GM12878 (cell line): ENCODE results near the gene RHOF. TPM values are rescaled to one million over a fixed set of nuclear protein-coding genes. Genes with fewer than 3 reads are reported as not detected.

Source experiments
- BACH1 ChIP-seq: fragments of 450-650 bp; IDR thresholded peaks from 2 replicates; pipeline ENCODE4 v1.6.1; 2017; ENCODE audit warnings: mild to moderate bottlenecking, borderline replicate concordance
- CBX3 ChIP-seq: fragments of 200-600 bp; sonication (generic); IDR thresholded peaks from 2 replicates; pipeline ENCODE4 v1.6.1; 2016; ENCODE audit warnings: low read depth, borderline replicate concordance
- FOS ChIP-seq: IDR thresholded peaks from 3 replicates; pipeline ENCODE4 v1.6.1; 2011; ENCODE audit warnings: borderline replicate concordance; ENCODE audit not compliant: insufficient read length; ENCODE audit errors: extremely low read depth
- HDAC2 ChIP-seq: fragments of 200-600 bp; sonication (generic); IDR thresholded peaks from 2 replicates; pipeline ENCODE4 v1.6.1; 2017
- NFIC ChIP-seq: IDR thresholded peaks from 2 replicates; pipeline ENCODE4 v1.6.1; 2012; ENCODE audit warnings: low read depth, mild to moderate bottlenecking, inconsistent platforms, low read length, moderate library complexity
- NFYB ChIP-seq: IDR thresholded peaks from 2 replicates; pipeline ENCODE4 v1.6.1; 2011; ENCODE audit warnings: low read depth, mild to moderate bottlenecking, low read length, improper control_type of control experiment, moderate library complexity; ENCODE audit not compliant: insufficient read depth
- PBX3 ChIP-seq: IDR thresholded peaks from 2 replicates; pipeline ENCODE4 v1.6.1; 2011; ENCODE audit warnings: mild to moderate bottlenecking, low read depth, low read length, moderate library complexity; ENCODE audit not compliant: insufficient replicate concordance
- POLR2AphosphoS2 ChIP-seq: IDR thresholded peaks from 2 replicates; pipeline ENCODE4 v1.6.1; 2011; ENCODE audit warnings: low read depth, mild to moderate bottlenecking, low read length, improper control_type of control experiment, moderate library complexity
- PRDM15 ChIP-seq: fragments of 450-650 bp; formaldehyde crosslinking; IDR thresholded peaks from 2 replicates; pipeline ENCODE4 v1.4.0; 2020; ENCODE audit warnings: mild to moderate bottlenecking, moderate library complexity
- SMAD1 ChIP-seq: fragments of 450-650 bp; IDR thresholded peaks from 2 replicates; pipeline ENCODE4 v1.6.1; 2018; ENCODE audit warnings: mild to moderate bottlenecking, low read depth; ENCODE audit not compliant: partially characterized antibody
- SMAD5 ChIP-seq: IDR thresholded peaks from 2 replicates; pipeline ENCODE4 v1.6.1; 2016; ENCODE audit warnings: antibody characterized with exemption, low read depth
- SREBF1 ChIP-seq: IDR thresholded peaks from 2 replicates; pipeline ENCODE4 v1.6.1; 2012; ENCODE audit warnings: mild to moderate bottlenecking, low read length
- SREBF2 ChIP-seq: IDR thresholded peaks from 2 replicates; pipeline ENCODE4 v1.6.1; 2012; ENCODE audit warnings: mild to moderate bottlenecking, low read length
- TAF1 ChIP-seq: IDR thresholded peaks from 2 replicates; pipeline ENCODE4 v1.6.1; 2011; ENCODE audit warnings: mild to moderate bottlenecking, low read depth, low read length, borderline replicate concordance
- TARDBP ChIP-seq: IDR thresholded peaks from 2 replicates; pipeline ENCODE4 v1.6.1; 2016; ENCODE audit warnings: borderline replicate concordance
- TCF3 ChIP-seq: IDR thresholded peaks from 2 replicates; pipeline ENCODE4 v1.6.1; 2012; ENCODE audit warnings: low read depth, mild to moderate bottlenecking, low read length, borderline replicate concordance; ENCODE audit not compliant: insufficient read depth
- ZNF592 ChIP-seq: fragments of 450-650 bp; IDR thresholded peaks from 2 replicates; pipeline ENCODE4 v1.6.1; 2017; ENCODE audit warnings: mild to moderate bottlenecking, moderate library complexity
- polyA plus RNA-seq, 11 experiments: library from polyadenylated mRNA; depleted of rRNA in 4 of 11; unstranded in 6 of 11; stranded (reverse) in 5 of 11; fragments of >200 nt; fragmentation: Nextera tagmentation in 4 of 11; fragmentation: Illumina TruSeq in 1 of 11; extraction: Ambion mirVana in 4 of 11; extraction: Trizol in 1 of 11; gene quantifications; 1 replicate in 1 of 11; 2 replicates in 10 of 11; pipeline versions ENCODE4 v1.2.1 to v1.2.3, GENCODE V29; 2011 to 2016; ENCODE audit warnings: inconsistent platforms in 2 of 11, missing spikeins in 2 of 11, low read depth in 1 of 11
- total RNA-seq, 4 experiments: library from RNA; depleted of rRNA in 3 of 4; stranded (reverse); fragments of >200 nt in 3 of 4; fragmentation: Illumina TruSeq in 1 of 4; extraction: Trizol in 1 of 4; gene quantifications; 2 replicates each; pipeline versions ENCODE4 v1.2.1 to v1.2.3, GENCODE V29; 2013 to 2021

RHOF gene
- total and polyA plus RNA-seq, 10 of the 15 experiments (the other 5 are each of a cell fraction or from before 2014, with no cell fraction given), result 6.1 to 78.7 (median 39.7) TPM

GRCh38 chr12:121781998-121782979 is 11.2 kb downstream of the RHOF start (continued):
- TF ChIP-seq PRDM15 (no peak), SREBF1 (no peak), SMAD5 (no peak), PBX3 (no peak), CBX3 (no peak), POLR2AphosphoS2 (no peak), ZNF592 (no peak), NFIC (peak; percentile 74), TAF1 (no peak), SREBF2 (no peak), TARDBP (no peak), BACH1 (0 out of 2 replicates have a peak, but pooled peaks have one; percentile 39), SMAD1 (no peak), TCF3 (peak; percentile 89; the same call in 1 of the 2 replicates), NFYB (no peak), HDAC2 (no peak), FOS (no peak)
